A549 treated with CORT108297 at 1 μM for 4 hours (cell line): Measurements from ENCODE around the gene ANKDD1B. TPM values are rescaled to one million over a fixed set of nuclear protein-coding genes. Genes with fewer than 3 reads are reported as not detected.

Experiments used
- total RNA-seq: library from RNA; stranded (reverse); fragments of 200-300 nt; extraction: Qiagen RNA extraction; gene quantifications from 5 replicates; pipeline ENCODE4 v1.2.3, GENCODE V29; 2022

The ANKDD1B gene
- total RNA-seq = 0.05 to 0.09 TPM (median 0.05 TPM) in 3 of 5 replicates, not detected in the others

DNA sequence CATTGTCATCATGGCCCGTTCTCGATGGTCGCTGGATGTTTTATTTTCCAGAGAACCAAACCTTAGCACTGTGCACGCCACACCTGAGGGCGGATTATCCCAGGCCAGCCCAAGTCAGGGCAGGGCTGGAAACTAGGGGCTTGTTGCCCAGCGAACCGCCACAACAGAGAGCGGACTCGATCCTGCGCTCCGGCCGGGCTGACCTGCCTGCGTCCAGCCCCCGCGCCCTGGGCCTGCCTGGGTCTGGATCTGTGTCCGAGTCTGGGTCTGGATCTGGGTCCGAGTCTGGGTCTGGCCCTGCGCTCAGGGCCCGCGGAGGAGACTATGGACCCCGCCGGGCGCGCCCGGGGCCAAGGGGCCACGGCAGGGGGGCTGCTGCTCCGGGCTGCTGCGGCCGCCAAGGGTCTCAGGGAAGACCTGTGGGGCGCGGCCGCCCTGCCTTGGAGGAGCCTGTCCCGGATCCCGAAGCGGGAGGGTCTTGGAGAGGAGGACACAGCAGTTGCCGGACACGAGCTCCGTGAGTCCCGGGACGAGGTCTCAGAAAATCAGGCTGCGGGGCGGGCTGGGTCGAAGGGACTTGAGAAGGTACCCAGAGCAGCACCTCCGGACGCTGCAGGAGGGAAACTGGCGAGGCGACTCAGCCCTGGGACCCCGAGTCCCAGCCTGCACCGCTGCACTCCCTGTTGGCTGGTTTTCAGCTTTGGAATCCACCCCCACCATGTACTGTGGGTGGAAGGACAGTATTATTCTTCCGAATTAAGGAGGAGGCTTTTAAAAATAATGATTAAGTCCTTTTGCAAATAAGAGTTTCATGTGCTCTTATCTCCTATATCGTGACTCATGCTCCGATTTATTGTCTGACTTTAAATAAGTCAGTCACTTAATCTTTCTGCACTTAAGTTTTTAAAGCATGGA is at the start of gene ANKDD1B:
ANKDD1B (plus strand) TSS at position 143 of the 915 bp plus-strand sequence; CDS start at position 325, 182 bp downstream.

DNA sequence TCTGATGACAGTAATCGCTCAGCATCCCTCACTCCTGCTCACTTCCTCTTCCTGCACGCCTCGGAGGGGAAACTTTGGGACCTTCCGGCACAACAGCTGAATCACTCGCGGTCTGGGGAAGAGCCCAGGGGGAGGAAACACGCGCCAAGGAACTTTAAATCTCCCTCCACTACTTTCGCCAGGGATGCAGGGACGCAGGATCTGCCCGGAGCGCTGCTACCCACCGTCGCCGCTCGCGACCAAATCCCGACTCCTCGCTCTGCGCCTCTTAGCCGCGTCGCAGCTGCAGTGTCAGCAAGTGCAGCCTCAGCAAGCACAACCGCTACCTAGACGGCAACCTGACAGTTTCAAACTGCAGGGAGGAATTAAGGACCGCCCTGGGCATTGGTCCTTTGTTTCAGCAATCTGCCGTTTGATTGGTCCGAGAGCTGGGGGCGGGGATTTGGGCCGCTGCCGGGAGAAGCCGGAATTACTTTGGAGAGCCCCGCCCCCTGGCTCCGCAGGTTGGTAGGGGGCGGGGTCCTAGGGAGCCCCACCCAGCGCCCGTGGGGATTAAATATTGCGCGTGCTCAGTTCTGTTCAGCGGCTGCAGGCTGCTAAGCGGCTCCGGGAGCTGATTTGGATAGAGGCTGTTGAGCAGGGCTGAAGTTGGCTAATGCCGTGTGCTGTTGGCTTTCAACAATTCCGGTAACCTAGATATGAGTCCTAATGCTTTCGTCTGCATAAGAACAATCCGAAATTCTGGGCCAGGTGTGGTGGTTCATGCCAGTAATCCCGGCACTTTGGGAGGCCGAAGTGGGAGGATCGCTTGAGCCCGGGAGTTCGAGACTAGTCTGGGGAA is 106.0 kb downstream of the ANKDD1B start, which contains the start of gene POC5:
POC5 (minus strand) TSS at position 356 of the 841 bp plus-strand sequence. CDS start 4,500 bp downstream, outside the sequence.

Other genes with a start within 250 kb of the ANKDD1B start
- 22.2 to 30.2 TPM (median 26.2 TPM) in 5 replicates for gene CERT1, start 99.8 kb upstream of the ANKDD1B start, total RNA-seq
- gene POLK, start 99.6 kb upstream of the ANKDD1B start, total RNA-seq = 9.0 to 13.7 TPM (median 11.5 TPM) in 5 replicates
- 10.3 to 13.1 TPM (median 12.1 TPM) in 5 replicates for gene POC5, start 106.0 kb downstream of the ANKDD1B start, total RNA-seq